HepG2 (cell line): Measurements from ENCODE around the gene COG8. TPM values are rescaled to one million over a fixed set of nuclear protein-coding genes. Genes with fewer than 3 reads are reported as not detected.

ENCODE experiments used
- ATAC-seq: fragments of 200-7000 bp; cut with Tn5 transposase; 3 replicates; pipeline ENCODE4 v1.9.1; 2020; ENCODE audit warnings: mild to moderate bottlenecking, moderate library complexity
- BruUV-seq: library from RNA; stranded (reverse); fragments of 400-500 nt; replicated peaks from 2 replicates; lab custom pipeline; 2021; lab: Mats Ljungman, UMichigan
- CTCF ChIA-PET: fragments of 300-600 bp; formaldehyde crosslinking; extraction: SDS; loops from one replicate; lab custom pipeline; 2021; ENCODE audit warnings: low total read pairs, inconsistent platforms, low intra/inter-chr PET ratio; lab: Yijun Ruan, JAX
- POLR2A ChIA-PET: fragments of 350-600 bp; sonication (Branson Sonifier 250); formaldehyde crosslinking; loops from one replicate; lab custom pipeline; 2020; ENCODE audit warnings: antibody characterized with exemption, inconsistent platforms; lab: Yijun Ruan, JAX
- DNase-seq: peaks from one replicate; pipeline ENCODE4 v3.0.0-alpha.2; 2015; ENCODE audit warnings: low spot score
- FAIRE-seq: peaks from 3 replicates; lab custom pipeline; 2011; peaks lifted over from hg19 to GRCh38; lab: Jason Lieb, UNC
- H2AFZ ChIP-seq: one replicate; pipeline ENCODE4 v1.6.1; 2011; ENCODE audit warnings: low read length, inconsistent platforms
- H3K27ac ChIP-seq: fragments of 300-600 bp; 3 replicates; pipeline ENCODE4 v1.8.0; 2011; ENCODE audit warnings: mixed run types, mild to moderate bottlenecking, mixed read lengths, low read length, inconsistent platforms; ENCODE audit not compliant: insufficient read depth; ENCODE audit errors: extremely low read length
- H3K27me3 ChIP-seq, 2 experiments: fragments of 200-600 bp in 1 of 2; 2 replicates in 1 of 2; 3 replicates in 1 of 2; pipeline versions ENCODE4 v1.6.0 to v1.8.0; 2011; ENCODE audit warnings: low read length in 2 of 2, mild to moderate bottlenecking in 2 of 2, moderate library complexity in 2 of 2, inconsistent platforms in 1 of 2; ENCODE audit not compliant: insufficient read depth in 2 of 2, control insufficient read depth in 1 of 2
- H3K36me3 ChIP-seq, 2 experiments: fragments of 200-600 bp in 1 of 2; replicated peaks in 1 of 2; 2 replicates in 1 of 2; 3 replicates in 1 of 2; pipeline versions ENCODE4 v1.5.1 to v1.8.0; 2011; ENCODE audit warnings: low read length in 2 of 2, inconsistent platforms in 1 of 2; ENCODE audit not compliant: insufficient read depth in 2 of 2, control insufficient read depth in 1 of 2
- H3K4me1 ChIP-seq: 2 replicates; pipeline ENCODE4 v1.5.1; 2012; ENCODE audit warnings: low read length, inconsistent platforms; ENCODE audit not compliant: insufficient read depth
- H3K4me2 ChIP-seq: 2 replicates; pipeline ENCODE4 v1.6.0; 2011; ENCODE audit warnings: low read depth, low read length, inconsistent platforms
- H3K4me3 ChIP-seq, 3 experiments: fragments of 200-600 bp in 1 of 3; sonication (generic), shearing (Covaris generic) in 1 of 3; replicated peaks in 1 of 3; 2 replicates each; pipeline ENCODE4 v1.5.1; 2011 to 2016; ENCODE audit warnings: low read length in 3 of 3, inconsistent platforms in 2 of 3, low read depth in 2 of 3, mild to moderate bottlenecking in 2 of 3, control low read depth in 1 of 3, mixed read lengths in 1 of 3; ENCODE audit not compliant: insufficient read depth in 1 of 3
- H3K79me2 ChIP-seq: one replicate; pipeline ENCODE4 v1.6.1; 2011; ENCODE audit warnings: low read length, inconsistent platforms; ENCODE audit not compliant: insufficient read depth
- H3K9ac ChIP-seq: 2 replicates; pipeline ENCODE4 v1.6.0; 2011; ENCODE audit warnings: mild to moderate bottlenecking, low read depth, low read length, inconsistent platforms; ENCODE audit not compliant: insufficient read depth
- H3K9me3 ChIP-seq: 2 replicates; pipeline ENCODE4 v1.5.1; 2012; ENCODE audit warnings: mild to moderate bottlenecking, low read length
- H4K20me1 ChIP-seq: 2 replicates; pipeline ENCODE4 v1.6.0; 2011; ENCODE audit warnings: inconsistent platforms, mild to moderate bottlenecking, low read length, moderate library complexity; ENCODE audit not compliant: insufficient read depth
- ARNTL ChIP-seq: sonication (generic); formaldehyde crosslinking; IDR thresholded peaks from 2 replicates; pipeline ENCODE4 v1.4.0; 2020; ENCODE audit warnings: mild to moderate bottlenecking, missing genetic modification reagents
- CENPX ChIP-seq: sonication (generic); formaldehyde crosslinking; IDR thresholded peaks from 2 replicates; pipeline ENCODE4 v1.9.0; 2021; ENCODE audit warnings: mild to moderate bottlenecking, missing genetic modification reagents, moderate library complexity
- GATA4 ChIP-seq: sonication (generic); IDR thresholded peaks from 2 replicates; pipeline ENCODE4 v1.6.1; 2016; ENCODE audit warnings: antibody characterized with exemption, low read depth, borderline replicate concordance
- HINFP ChIP-seq: sonication (generic); formaldehyde crosslinking; IDR thresholded peaks from 2 replicates; pipeline ENCODE4 v1.4.0; 2020; ENCODE audit warnings: low read depth, mild to moderate bottlenecking, missing genetic modification reagents
- KMT2A ChIP-seq: sonication (generic); formaldehyde crosslinking; IDR thresholded peaks from 2 replicates; pipeline ENCODE4 v1.4.0; 2020; ENCODE audit warnings: missing genetic modification reagents
- MIXL1 ChIP-seq: IDR thresholded peaks from 2 replicates; pipeline ENCODE4 v1.6.1; 2016
- PATZ1 ChIP-seq: sonication (generic); formaldehyde crosslinking; IDR thresholded peaks from 2 replicates; pipeline ENCODE4 v1.4.0; 2020; ENCODE audit warnings: missing genetic modification reagents
- REST ChIP-seq, 2 experiments: IDR thresholded peaks; 2 replicates each; pipeline ENCODE4 v1.6.1; 2011 to 2012; ENCODE audit warnings: low read length in 2 of 2, borderline replicate concordance in 1 of 2, low read depth in 1 of 2, mild to moderate bottlenecking in 1 of 2, moderate library complexity in 1 of 2
- RXRA ChIP-seq: sonication (generic); formaldehyde crosslinking; IDR thresholded peaks from 2 replicates; pipeline ENCODE4 v1.5.1; 2020; ENCODE audit warnings: missing genetic modification reagents
- ZBTB3 ChIP-seq: sonication (generic); formaldehyde crosslinking; IDR thresholded peaks from 2 replicates; pipeline ENCODE4 v1.4.0; 2020; ENCODE audit warnings: low read depth, mild to moderate bottlenecking, moderate library complexity, missing genetic modification reagents, borderline replicate concordance
- ZBTB42 ChIP-seq: sonication (generic); formaldehyde crosslinking; IDR thresholded peaks from 2 replicates; pipeline ENCODE4 v1.5.0; 2020; ENCODE audit warnings: mild to moderate bottlenecking, missing genetic modification reagents
- ZMYM3 ChIP-seq: sonication (generic); formaldehyde crosslinking; IDR thresholded peaks from 2 replicates; pipeline ENCODE4 v1.5.1; 2020; ENCODE audit warnings: mild to moderate bottlenecking, missing genetic modification reagents
- ZNF256 ChIP-seq: sonication (generic); formaldehyde crosslinking; conservative IDR thresholded peaks from 2 replicates; pipeline ENCODE4 v1.4.0; 2020; ENCODE audit warnings: missing genetic modification reagents
- ZNF546 ChIP-seq: sonication (generic); formaldehyde crosslinking; conservative IDR thresholded peaks from 2 replicates; pipeline ENCODE4 v1.8.1; 2023; ENCODE audit warnings: mild to moderate bottlenecking, missing genetic modification reagents
- ZNF550 ChIP-seq: sonication (generic); formaldehyde crosslinking; IDR thresholded peaks from 2 replicates; pipeline ENCODE4 v1.4.0; 2020; ENCODE audit warnings: mild to moderate bottlenecking, missing genetic modification reagents, borderline replicate concordance
- ZNF773 ChIP-seq: sonication (generic); formaldehyde crosslinking; IDR thresholded peaks from 2 replicates; pipeline ENCODE4 v1.4.0; 2020; ENCODE audit warnings: missing genetic modification reagents, borderline replicate concordance
- ZNF788 ChIP-seq: sonication (generic); formaldehyde crosslinking; IDR thresholded peaks from 2 replicates; pipeline ENCODE4 v1.5.0; 2020; ENCODE audit warnings: mild to moderate bottlenecking, missing genetic modification reagents, borderline replicate concordance
- WGBS: methylation state at CpG from one replicate; pipeline ENCODE4 v1.1.6; 2017; ENCODE audit warnings: low lambda C conversion rate; 5-methylcytosine and 5-hydroxymethylcytosine counted together
- in situ Hi-C: cut with HindIII; loops from 2 replicates; pipeline ENCODE4 v1.10.0; 2017; ENCODE audit warnings: low pct_unique_long_range_greater_than_20kb; ENCODE audit not compliant: extremely low pct_ligation_motif_present
- intact Hi-C: fragments of 100-400 bp; cut with micrococcal nuclease; formaldehyde crosslinking; loops from one replicate; pipeline ENCODE4 v1.10.0; 2022; ENCODE audit not compliant: unreplicated experiment
- polyA plus RNA-seq, 8 experiments: library from polyadenylated mRNA; depleted of rRNA in 3 of 8; stranded (reverse) in 7 of 8; unstranded in 1 of 8; fragments of >200 nt; fragmentation: Illumina TruSeq in 4 of 8; extraction: Trizol in 4 of 8; gene quantifications; 2 replicates each; pipeline versions ENCODE4 v1.2.1 to v1.2.3, GENCODE V29; 2011 to 2016; ENCODE audit warnings: low read depth in 4 of 8, missing spikeins in 1 of 8, mixed read lengths in 1 of 8; ENCODE audit not compliant: insufficient read depth in 1 of 8
- total RNA-seq, 5 experiments: library from RNA; depleted of rRNA; stranded (reverse); fragments of >200 nt; fragmentation: Illumina TruSeq; extraction: Trizol; gene quantifications; 2 replicates each; pipeline ENCODE4 v1.2.3, GENCODE V29; 2016; ENCODE audit warnings: low read depth in 1 of 5

The COG8 gene
- total and polyA plus RNA-seq, 2 of the 13 experiments (the other 11 are each of a cell fraction or from before 2014, with no cell fraction given): 45.5 to 52.1 TPM

GRCh38 chr16:69328854-69329316 lies 10.5 kb downstream of the COG8 start:
- H4K20me1 ChIP-seq: peaks cover 31% of the 10 kb centered on the region
- no peak for FAIRE-seq
- TF ChIP-seq ARNTL (CRISPR knock-in tag) (no peak), ZMYM3 (CRISPR knock-in tag) (no peak), ZNF788 (CRISPR knock-in tag) (peak; percentile 23; the same call in 1 of the 2 replicates), ZNF550 (no peak), GATA4 (0 out of 2 replicates have a peak, but pooled peaks have one; percentile 22), ZBTB42 (no peak), HINFP (CRISPR knock-in tag) (no peak), ZBTB3 (CRISPR knock-in tag) (no peak), ZNF256 (CRISPR knock-in tag) (no peak), MIXL1 (CRISPR knock-in tag) (no peak), CENPX (CRISPR knock-in tag) (no peak), ZNF546 (CRISPR knock-in tag) (0 out of 2 replicates have a peak, but pooled peaks have one; percentile 6), PATZ1 (CRISPR knock-in tag) (no peak), ZNF773 (CRISPR knock-in tag) (no peak), REST (IDR thresholded peaks at IDR 0.05; ENCODE audit: borderline replicate concordance in 1 of 2, low read depth in 1 of 2, low read length in 2 of 2) (no peak), KMT2A (CRISPR knock-in tag) (no peak; the same call in 1 of the 2 replicates), RXRA (CRISPR knock-in tag) (0 out of 2 replicates have a peak, but pooled peaks have one; percentile 6)

More at GRCh38 chr16:69328854-69329316, 10.5 kb downstream of the COG8 start:
- H3K4me1 ChIP-seq: peaks cover 65% of the 10 kb centered on the region
- ATAC-seq (no peak), DNase-seq (no peak)
- no peaks in the 10 kb centered on the region for H3K9me3 ChIP-seq
- POLR2A ChIA-PET: interaction anchor here (1.7 to 5.8 kb wide), 3 partner anchors 11 to 51 kb away, joined by 5 to 52 read pairs (median 16); partner anchors contain the start of genes COG8, NIP7 and VPS4A
- BruUV-seq: no TSS peak
- H3K4me2 ChIP-seq: peak overlapping the region; percentile 80
- in situ Hi-C loops (no loop called here), intact Hi-C loops (no loop called here)
- peaks cover 66% of the 10 kb centered on the region for H3K79me2 ChIP-seq
- H3K9ac ChIP-seq: peak overlapping the region; percentile 88
- no peaks in the 10 kb centered on the region for H3K27me3 ChIP-seq
- H2AFZ ChIP-seq: no peak overlapping the region
- CTCF ChIA-PET: no interaction called here
- H3K36me3 ChIP-seq: peaks cover 12 to 41% of the 10 kb centered on the region in 2 experiments
- 66% methylated on average over 10 of the region's 10 CpGs for WGBS
- H3K4me3 ChIP-seq: peak overlapping the region; percentile 70 to 88 (median 84)
- H3K27ac ChIP-seq: no peak overlapping the region
